GM19239 (cell line): ENCODE data around the gene MBD6.
"Not testable (repeated sequence)": the region's sequence is repeated elsewhere in the genome, so short reads cannot be mapped to it uniquely, and the experiment has no call there.

ENCODE experiments used
- DNase-seq: peaks from one replicate; pipeline ENCODE4 v3.0.0; 2011; ENCODE audit warnings: low spot score; ENCODE audit not compliant: insufficient read length
- FAIRE-seq: peaks from 2 replicates; lab custom pipeline; 2011; peaks lifted over from hg19 to GRCh38; lab: Jason Lieb, UNC

The MBD6 gene

GRCh38 chr12:57546438-57547287 is 24.0 kb downstream of the MBD6 start, which contains the start of gene DCTN2:
Gene DCTN2, minus strand, starts transcription at chr12:57547192. Its CDS starts 129 bp downstream, at chr12:57547063.
- peak; percentile 99 for DNase-seq
- peak; percentile 94 for FAIRE-seq

GRCh38 chr12:57547288-57548012 is 24.8 kb downstream of the MBD6 start:
- no peak for DNase-seq
- no peak for FAIRE-seq

GRCh38 chr12:57548013-57548315 is 25.3 kb downstream of the MBD6 start:
- no peak for DNase-seq
- no peak for FAIRE-seq

DNA sequence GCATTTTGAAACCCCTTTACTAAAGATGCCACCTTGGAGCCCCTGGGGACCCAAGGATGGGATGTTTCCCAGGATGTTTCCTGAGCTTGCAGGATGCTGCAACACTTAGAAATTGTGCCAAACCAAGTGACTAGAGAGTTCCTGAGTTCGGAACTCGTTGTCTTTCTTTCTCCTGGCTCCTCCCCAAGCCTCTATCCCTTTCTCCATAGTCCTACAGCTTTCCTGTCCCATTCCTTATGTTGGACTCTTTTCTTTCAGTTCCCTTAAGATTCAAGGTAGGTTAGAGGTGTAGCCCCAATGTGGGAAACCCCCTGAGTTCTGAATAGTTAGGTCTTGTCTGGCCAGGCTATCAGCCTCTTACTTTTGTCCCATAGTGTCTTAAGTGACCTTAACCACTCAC is 25.9 kb downstream of the MBD6 start:
- no peak for DNase-seq
- FAIRE-seq: no peak

GRCh38 chr12:57549203-57549908 is 26.7 kb downstream of the MBD6 start:
- FAIRE-seq: no peak
- DNase-seq: no peak

GRCh38 chr12:57549909-57550640 is 27.5 kb downstream of the MBD6 start, which contains the start of gene KIF5A:
Gene KIF5A, plus strand, starts transcription at chr12:57550044. Its CDS starts 228 bp downstream, at chr12:57550272.
- DNase-seq (peak; percentile 60), FAIRE-seq (no peak)

- no peak for DNase-seq
- no peak for FAIRE-seq
Measured at GRCh38 chr12:57550641-57551549, 28.3 kb downstream of the MBD6 start.

GRCh38 chr12:57551637-57552305 is 29.1 kb downstream of the MBD6 start:
- FAIRE-seq (no peak), DNase-seq (no peak)

- DNase-seq (no peak), FAIRE-seq (no peak)
Measured at GRCh38 chr12:57552306-57552651, 29.7 kb downstream of the MBD6 start.

DNA sequence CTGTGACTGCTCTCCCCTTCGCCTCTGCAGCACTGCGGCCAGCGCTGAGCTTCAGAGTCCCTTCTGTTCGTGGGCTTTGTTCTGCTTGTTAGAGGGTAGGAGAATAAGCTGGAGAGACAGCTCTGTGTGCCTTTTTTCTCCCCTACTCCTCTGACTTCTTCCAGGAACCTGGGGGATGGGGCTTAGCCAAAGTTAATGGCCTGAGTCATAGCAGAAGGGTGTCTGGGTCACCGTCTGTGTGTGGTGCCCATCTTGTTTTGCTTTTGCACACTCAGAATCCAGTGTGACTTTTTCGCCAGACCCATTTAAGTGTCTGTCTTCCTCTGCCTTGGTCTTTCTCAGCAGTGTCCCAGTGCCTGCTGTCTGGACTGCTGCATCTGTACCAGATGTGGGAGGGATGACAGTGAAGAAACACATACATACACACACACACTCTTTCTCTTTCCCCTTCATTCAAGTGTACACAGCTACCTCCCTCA is 30.2 kb downstream of the MBD6 start:
- no peak for DNase-seq
- FAIRE-seq: no peak

DNA sequence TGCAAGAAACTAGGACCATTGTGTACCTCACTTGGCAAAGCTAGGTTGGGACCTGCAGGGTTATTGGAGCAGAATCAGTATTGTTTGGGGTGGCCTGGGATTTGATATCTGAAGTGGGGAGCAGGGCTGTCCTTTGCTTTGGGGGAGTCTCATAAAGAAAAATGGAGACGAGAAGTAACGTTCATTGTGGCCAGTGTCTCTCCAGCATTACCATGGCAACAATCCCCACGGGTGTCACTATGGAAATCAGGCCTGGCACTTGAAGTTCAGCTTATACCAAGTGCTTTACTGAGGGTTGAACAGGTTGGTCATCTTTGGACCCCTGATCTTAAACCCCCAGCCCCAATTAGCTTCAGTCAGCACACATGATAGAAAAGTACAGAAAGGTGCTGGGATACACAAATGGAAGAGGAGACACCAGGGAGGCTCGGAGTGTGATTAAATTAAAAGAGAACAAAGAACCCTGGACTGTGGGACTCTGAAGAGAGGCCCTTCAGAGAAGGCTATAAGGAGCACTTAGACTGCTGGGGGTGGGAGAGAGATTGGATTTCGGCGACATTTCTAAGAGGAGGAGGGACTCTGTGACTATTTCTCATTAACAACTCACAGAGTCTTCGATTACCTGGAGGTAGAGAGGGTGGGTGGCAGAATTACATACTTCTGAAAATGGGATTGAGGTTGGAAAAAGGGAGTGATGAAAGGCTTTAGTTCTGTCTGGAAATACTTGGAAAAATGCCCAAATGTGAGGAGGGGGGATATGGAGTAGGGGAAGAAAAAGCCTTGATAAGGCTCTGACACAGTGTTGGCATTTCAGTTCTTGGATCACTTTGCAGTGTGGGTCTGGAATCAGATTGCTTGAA is 30.9 kb downstream of the MBD6 start:
- no peak for FAIRE-seq
- no peak for DNase-seq

DNA sequence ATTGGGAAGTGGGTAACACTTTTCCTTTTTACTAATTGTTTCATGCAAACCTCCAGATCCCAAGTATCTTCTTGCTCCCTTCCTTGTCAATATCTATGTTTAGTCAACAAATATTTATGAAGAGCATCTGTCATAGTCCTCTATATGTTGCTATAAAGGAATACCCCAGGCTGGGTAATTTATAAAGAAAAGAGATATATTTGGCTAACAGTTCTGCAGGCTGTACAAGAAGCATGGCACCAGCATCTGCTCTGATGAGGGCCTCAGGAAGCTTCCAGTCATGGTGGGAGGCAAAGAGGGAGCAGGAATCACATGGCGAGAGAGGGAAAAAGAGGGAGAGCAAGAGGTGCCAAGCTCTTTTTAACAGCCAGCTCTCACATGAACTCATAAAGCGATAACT is 31.8 kb downstream of the MBD6 start:
- no peak for DNase-seq
- no peak for FAIRE-seq

DNA sequence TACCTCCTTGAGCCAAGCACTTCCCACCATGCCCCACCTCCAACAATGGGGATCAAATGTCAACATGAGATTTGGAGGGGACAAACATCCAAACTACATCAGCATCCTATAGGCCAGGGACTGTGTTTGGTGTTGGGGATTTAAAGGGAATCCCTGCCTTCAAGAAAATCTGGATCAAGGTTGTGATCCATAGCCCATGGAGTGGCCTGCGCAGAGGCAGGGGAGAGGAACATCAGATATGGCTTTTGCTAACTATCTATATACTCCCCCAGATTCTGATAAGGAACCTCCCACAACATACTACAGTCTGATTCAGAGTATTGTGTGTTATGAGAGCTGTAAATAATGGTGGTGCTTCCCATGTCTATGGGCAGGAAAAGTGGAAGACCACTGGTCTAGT is 32.3 kb downstream of the MBD6 start:
- FAIRE-seq: no peak
- DNase-seq: no peak

DNA sequence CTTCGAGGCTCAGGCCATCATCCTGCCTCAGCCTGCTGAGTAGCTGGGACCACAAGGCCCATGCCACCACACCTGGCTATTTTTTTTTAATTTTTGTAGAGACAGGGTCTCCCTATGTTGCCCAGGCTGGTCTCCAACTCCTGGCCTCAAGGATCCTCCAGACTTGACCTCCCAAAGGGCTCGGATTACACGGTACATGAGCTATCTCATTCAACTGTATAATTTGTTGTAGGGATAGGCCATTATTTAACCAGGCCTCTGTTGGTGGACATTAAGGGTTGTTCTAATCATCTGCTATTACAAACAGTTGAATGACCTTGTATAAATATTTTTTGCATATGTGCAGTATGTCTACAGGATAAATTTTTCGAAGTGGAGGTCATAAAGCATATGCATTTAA is 36.2 kb downstream of the MBD6 start:
- DNase-seq: no peak
- FAIRE-seq: no peak

DNA sequence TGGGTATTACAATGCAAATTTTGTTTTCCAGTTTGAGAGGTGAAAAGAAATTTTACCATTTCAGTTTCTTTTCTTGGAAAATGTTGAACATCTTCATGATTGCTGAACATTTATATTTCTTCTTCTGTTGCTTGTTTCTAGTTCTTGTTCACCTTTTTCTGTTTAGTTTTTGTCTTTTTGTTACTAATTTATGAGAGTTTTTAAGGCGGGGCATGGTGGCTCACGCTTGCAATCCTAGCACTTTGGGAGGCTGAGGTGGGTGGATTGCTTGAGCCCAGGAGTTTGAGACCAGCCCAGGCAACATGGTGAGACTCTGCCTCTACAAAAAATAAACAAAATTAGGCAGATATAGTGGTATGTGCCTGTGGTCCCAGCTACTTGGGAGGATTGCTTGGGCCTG is 37.9 kb downstream of the MBD6 start:
- no peak for FAIRE-seq

DNA sequence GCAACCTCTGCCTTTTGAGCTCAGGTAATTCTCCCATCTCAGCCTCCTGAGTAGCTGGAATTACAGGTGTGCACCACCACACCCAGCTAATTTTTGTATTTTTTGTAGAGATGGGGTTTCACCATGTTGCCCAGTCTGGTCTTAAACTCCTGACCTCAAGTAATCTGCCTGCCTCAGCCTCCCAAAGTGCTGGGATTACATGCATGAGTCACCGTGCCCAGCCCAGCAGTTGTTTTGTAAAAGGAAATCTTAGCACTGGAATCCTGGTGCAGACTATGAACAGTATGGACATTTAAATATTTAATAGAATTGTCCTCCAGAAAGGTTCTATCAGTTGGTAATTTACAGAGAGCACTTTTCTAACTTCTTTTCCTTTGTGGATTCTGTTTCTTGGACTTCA is 38.5 kb downstream of the MBD6 start:
- not testable (repeated sequence) for DNase-seq, FAIRE-seq

More for the DNA sequence above, 37.9 kb downstream of the MBD6 start:
- DNase-seq: no peak

DNA sequence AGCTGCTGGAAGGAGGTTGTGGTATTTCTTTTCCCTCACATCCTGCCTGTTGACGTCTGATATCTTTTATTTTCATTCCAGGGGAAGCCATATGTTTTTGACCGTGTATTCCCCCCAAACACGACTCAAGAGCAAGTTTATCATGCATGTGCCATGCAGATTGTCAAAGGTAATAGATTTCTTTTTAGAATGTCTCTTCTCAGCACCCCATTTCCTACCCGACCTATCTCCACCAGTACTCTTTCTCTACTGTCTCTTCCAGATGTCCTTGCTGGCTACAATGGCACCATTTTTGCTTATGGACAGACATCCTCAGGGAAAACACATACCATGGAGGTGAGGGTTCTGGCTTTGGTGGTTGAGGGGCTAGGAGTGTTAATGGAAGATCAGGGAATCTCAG is 40.7 kb downstream of the MBD6 start:
- FAIRE-seq (no peak), DNase-seq (no peak)
